Astrocyte (in vitro differentiated cells and primary cell): ENCODE results near the gene NCOR2.

Source experiments
- EZH2 ChIP-seq: IDR thresholded peaks from 2 replicates; pipeline ENCODE4 v1.6.1; 2012; ENCODE audit warnings: mild to moderate bottlenecking, low read length, inconsistent platforms; ENCODE audit not compliant: insufficient read depth
- TF ChIP-seq, protein P1 (sequence below): IDR thresholded peaks from 2 replicates; pipeline ENCODE4 v1.5.1; 2011; ENCODE audit warnings: low read depth, mild to moderate bottlenecking, inconsistent platforms, low read length, moderate library complexity; ENCODE audit not compliant: insufficient read depth

- TF ChIP-seq EZH2, result no peak
- TF ChIP-seq, protein P1, sequence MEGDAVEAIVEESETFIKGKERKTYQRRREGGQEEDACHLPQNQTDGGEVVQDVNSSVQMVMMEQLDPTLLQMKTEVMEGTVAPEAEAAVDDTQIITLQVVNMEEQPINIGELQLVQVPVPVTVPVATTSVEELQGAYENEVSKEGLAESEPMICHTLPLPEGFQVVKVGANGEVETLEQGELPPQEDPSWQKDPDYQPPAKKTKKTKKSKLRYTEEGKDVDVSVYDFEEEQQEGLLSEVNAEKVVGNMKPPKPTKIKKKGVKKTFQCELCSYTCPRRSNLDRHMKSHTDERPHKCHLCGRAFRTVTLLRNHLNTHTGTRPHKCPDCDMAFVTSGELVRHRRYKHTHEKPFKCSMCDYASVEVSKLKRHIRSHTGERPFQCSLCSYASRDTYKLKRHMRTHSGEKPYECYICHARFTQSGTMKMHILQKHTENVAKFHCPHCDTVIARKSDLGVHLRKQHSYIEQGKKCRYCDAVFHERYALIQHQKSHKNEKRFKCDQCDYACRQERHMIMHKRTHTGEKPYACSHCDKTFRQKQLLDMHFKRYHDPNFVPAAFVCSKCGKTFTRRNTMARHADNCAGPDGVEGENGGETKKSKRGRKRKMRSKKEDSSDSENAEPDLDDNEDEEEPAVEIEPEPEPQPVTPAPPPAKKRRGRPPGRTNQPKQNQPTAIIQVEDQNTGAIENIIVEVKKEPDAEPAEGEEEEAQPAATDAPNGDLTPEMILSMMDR, result no peak
Measured at GRCh38 chr12:124603831-124604251, 36.4 kb upstream of the NCOR2 start.
